Endothelial cell of umbilical vein (primary cell): ENCODE results near the gene AFAP1L2.

Experiments used
- CTCF ChIP-seq, 2 donors: IDR thresholded peaks; 1 replicate in 1 of 2; 2 replicates in 1 of 2; pipeline ENCODE4 v1.5.1; 2011; ENCODE audit warnings: low read length in 2 of 2, mild to moderate bottlenecking in 2 of 2, moderate library complexity in 2 of 2, control low read depth in 1 of 2, inconsistent platforms in 1 of 2, low read depth in 1 of 2; ENCODE audit not compliant: insufficient read depth in 1 of 2; ENCODE audit errors: extremely low read depth in 1 of 2
- EZH2 ChIP-seq: IDR thresholded peaks from 2 replicates; pipeline ENCODE4 v1.6.1; 2012; ENCODE audit warnings: borderline replicate concordance, low read depth, mild to moderate bottlenecking, moderate library complexity, low read length, inconsistent platforms; ENCODE audit not compliant: severe bottlenecking
- FOS ChIP-seq: IDR thresholded peaks from 2 replicates; pipeline ENCODE4 v1.6.1; 2011; ENCODE audit warnings: mild to moderate bottlenecking, low read length, moderate library complexity, borderline replicate concordance; ENCODE audit not compliant: insufficient read depth
- GATA2 ChIP-seq: IDR thresholded peaks from 2 replicates; pipeline ENCODE4 v1.7.0; 2011; ENCODE audit warnings: low read depth, mild to moderate bottlenecking, moderate library complexity, mixed read lengths, low read length; ENCODE audit not compliant: insufficient read length, insufficient read depth
- JUN ChIP-seq: IDR thresholded peaks from 2 replicates; pipeline ENCODE4 v1.6.1; 2011; ENCODE audit warnings: borderline replicate concordance, low read depth; ENCODE audit not compliant: insufficient read length, insufficient read depth
- MAX ChIP-seq: IDR thresholded peaks from 2 replicates; pipeline ENCODE4 v1.6.1; 2011; ENCODE audit not compliant: insufficient read depth, insufficient read length
- MYC ChIP-seq: IDR thresholded peaks from one replicate; pipeline ENCODE4 v1.6.1; 2011; ENCODE audit warnings: mild to moderate bottlenecking, low read depth, low read length
- POLR2A ChIP-seq: IDR thresholded peaks from 2 replicates; pipeline ENCODE4 v1.6.1; 2012; ENCODE audit warnings: low read depth, mild to moderate bottlenecking, control low read depth, low read length
- POLR2AphosphoS5 ChIP-seq: IDR thresholded peaks from 2 replicates; pipeline ENCODE4 v1.6.1; 2012; ENCODE audit warnings: low read depth, mild to moderate bottlenecking, control low read depth, low read length, moderate library complexity; ENCODE audit not compliant: insufficient read depth

DNA sequence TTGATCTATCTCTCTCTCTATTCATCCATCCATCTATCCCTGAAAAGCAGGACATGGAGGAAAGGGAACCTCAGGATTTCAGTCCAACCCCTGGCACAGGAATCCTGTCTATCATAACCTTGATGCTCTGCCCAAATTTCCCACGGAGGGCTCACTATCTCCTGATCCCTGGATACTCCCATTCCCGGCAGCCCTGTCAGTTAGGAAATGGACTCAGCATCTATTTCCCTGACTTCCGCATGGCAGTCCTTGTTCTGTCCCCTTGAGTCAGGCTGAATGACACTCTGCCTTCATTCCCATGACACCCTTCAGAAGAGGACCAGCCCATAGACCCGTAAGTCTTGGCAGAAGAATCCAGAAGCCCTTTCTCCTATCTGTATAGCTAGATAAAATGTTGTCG, 87.6 kb downstream of the AFAP1L2 start:
- TF ChIP-seq CTCF (IDR thresholded peaks at IDR 0.05; ENCODE audit: extremely low read depth in 1 of 2, insufficient read depth in 1 of 2, low read depth in 1 of 2, low read length in 2 of 2) (no peak), MYC (no peak), POLR2A (no peak), POLR2AphosphoS5 (no peak), MAX (no peak), EZH2 (no peak), GATA2 (no peak), FOS (no peak), JUN (no peak)
